GM21515 (cell line): Measurements from ENCODE around the gene PPP2R5D.
"Not testable (repeated sequence)": the region's sequence is repeated elsewhere in the genome, so short reads cannot be mapped to it uniquely, and the experiment has no call there.

ENCODE experiments used
- ATAC-seq: cut with Tn5 transposase; IDR thresholded peaks from one replicate; pipeline ENCODE4 v1.9.1; 2021; ENCODE audit not compliant: unreplicated experiment

The PPP2R5D gene

GRCh38 chr6:42988486-42989020, 4.2 kb downstream of the PPP2R5D start:
- no peak for ATAC-seq

DNA sequence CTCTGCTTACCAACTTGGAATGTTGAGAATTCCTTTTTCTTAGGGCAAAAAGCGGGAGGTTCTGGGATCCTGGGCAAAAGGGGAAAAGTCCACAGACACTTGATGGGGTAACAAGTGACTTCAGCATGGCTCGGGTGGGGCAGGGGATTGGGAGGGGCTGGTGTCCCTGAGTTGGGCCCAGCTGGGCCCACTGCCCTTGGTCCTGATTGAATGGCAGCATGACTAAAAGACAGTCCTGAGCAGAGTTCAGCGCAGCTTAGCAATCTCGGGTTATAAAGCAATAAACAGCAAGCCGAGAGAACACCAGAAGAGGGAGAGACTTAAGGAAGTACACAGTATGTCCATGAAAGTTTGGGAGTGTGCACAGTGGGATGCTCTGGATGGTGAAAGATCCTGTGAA, 5.6 kb downstream of the PPP2R5D start:
- no peak for ATAC-seq

- ATAC-seq = no peak
Observed at GRCh38 chr6:42993445-42993844, 9.1 kb downstream of the PPP2R5D start.

DNA sequence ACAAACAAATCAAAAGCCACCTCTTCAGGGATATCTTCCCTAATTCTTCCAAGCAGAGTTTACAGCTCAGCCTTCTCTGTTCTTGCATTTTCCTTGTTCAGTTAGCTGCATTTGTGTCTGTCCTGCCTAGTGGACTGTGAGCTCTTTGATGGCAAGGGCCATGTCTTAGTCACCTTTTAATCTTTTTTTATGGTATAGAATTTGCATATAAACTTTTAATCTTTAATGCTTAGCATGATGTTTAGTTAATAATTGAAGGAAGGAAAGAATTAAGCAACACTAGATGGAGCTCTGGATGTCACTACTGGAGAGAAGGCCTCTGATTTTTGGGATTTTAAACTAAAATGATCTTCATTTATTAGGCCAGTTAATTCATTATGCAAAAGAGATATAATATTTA, 12.1 kb downstream of the PPP2R5D start:
- ATAC-seq = no peak

- ATAC-seq = not testable (repeated sequence)
Observed at GRCh38 chr6:42998205-42998604, 13.8 kb downstream of the PPP2R5D start.

GRCh38 chr6:43001843-43002242, 17.5 kb downstream of the PPP2R5D start:
- ATAC-seq = no peak

GRCh38 chr6:43005844-43006243, 21.5 kb downstream of the PPP2R5D start:
- no peak for ATAC-seq

GRCh38 chr6:43006251-43006650, 21.9 kb downstream of the PPP2R5D start:
- no peak for ATAC-seq

DNA sequence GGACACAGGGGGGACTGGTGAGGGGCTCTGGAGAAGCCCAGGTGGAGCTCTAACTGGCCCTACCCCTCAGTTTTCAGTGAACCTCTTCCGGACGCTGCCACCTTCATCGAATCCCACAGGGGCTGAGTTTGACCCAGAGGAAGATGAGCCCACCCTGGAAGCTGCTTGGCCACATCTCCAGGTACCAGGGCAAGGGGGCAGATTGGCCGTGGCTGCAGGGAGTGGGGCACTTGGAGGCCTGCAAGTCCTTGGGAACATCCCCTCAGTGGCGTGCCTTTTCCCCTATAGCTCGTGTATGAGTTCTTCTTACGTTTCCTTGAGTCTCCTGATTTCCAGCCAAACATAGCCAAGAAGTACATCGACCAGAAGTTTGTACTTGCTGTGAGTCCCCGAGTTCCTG, 22.8 kb downstream of the PPP2R5D start:
- ATAC-seq = no peak

DNA sequence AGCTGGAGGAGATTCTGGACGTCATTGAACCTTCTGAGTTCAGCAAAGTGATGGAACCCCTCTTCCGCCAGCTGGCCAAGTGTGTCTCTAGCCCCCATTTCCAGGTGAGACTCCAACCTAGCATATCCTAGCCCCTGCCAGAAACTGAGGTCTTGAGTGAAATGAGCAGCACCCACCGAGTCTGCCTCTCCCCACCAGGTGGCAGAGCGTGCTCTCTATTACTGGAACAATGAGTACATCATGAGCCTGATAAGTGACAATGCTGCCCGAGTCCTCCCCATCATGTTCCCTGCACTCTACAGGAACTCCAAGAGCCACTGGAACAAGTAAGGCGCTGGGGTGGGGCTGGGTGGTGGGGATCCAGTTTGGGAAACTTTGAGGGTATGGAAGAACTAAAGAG, 24.8 kb downstream of the PPP2R5D start:
- ATAC-seq = no peak

GRCh38 chr6:43011207-43011606, 26.8 kb downstream of the PPP2R5D start:
- no peak for ATAC-seq

GRCh38 chr6:43012364-43012763, 28.0 kb downstream of the PPP2R5D start:
- ATAC-seq = no peak

DNA sequence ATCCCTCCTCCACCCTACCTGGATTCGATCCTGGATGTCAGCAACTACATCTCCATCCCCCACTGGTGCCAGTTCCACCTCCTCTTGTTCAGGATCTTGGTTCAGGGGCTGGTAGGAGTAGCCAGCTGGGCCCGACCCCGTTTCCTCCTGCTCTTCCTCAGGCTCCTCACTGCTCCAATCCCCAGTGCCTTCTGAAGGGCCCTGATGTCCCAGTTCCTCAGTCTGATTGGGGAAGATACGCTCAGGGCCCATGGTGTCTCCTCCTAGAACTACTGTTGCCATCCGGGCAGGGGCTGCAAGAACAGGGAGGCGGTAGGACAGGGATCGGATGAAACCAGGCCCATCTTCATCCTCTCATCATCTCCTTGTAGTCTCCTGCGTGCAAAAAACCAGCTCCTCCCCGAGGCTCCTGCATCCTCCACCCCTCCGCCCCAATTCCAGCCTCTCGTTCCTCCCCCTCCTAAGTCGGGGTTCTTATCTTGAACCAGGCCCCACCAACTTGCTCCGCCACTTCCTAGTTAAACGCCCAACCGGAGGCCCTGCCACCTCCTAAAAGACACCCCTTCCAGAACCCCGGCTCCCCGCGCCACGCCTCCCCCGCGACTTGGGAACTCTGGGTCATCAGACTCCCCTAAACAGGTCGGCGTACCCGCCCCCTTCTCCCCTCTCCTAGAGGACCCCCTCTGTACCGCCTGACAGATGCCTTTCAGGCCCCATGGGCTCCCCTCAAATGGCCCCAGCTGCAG, 28.9 kb downstream of the PPP2R5D start:
- ATAC-seq = peak; percentile 5

DNA sequence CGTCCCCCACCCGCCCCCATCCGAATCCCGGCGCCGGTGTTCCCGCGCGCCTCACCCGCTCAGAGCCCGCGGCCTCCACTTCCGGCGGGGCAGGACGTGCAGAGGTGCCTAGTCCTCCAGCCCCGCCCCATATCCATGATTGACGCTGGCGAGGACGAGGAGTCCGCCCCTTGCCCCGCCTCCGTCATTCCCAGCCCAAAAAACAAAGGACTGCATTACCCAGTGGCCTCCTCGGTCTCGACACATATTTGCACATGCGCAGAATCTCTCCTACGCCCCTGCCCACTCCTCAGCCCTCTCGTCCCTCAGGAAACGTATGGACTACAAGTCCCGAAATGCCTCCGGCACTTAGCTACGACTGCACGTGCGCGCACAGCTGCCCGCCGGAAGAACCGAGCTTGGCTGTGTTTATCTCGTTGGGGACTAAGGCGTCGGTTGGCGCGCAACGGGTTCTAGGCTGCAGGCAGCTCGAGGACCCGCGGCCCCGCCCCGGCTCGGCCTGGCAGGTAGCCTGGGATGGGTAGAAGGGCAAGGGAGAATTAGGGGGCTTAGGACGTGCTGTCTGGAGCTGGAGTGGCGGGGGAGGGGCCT, 29.6 kb downstream of the PPP2R5D start, which contains the start of the genes KLHDC3 and MEA1:
Gene KLHDC3, plus strand, starts transcription at position 407 of the 591 bp plus-strand sequence. CDS start 2,944 bp downstream, outside the sequence.
Gene MEA1, minus strand, starts transcription at position 104 of the 591 bp plus-strand sequence. CDS start 133 bp downstream, outside the sequence.
- peak; percentile 88 for ATAC-seq

GRCh38 chr6:43014434-43014909, 30.1 kb downstream of the PPP2R5D start:
- no peak for ATAC-seq

GRCh38 chr6:43016176-43016942, 32.0 kb downstream of the PPP2R5D start:
- no peak for ATAC-seq

DNA sequence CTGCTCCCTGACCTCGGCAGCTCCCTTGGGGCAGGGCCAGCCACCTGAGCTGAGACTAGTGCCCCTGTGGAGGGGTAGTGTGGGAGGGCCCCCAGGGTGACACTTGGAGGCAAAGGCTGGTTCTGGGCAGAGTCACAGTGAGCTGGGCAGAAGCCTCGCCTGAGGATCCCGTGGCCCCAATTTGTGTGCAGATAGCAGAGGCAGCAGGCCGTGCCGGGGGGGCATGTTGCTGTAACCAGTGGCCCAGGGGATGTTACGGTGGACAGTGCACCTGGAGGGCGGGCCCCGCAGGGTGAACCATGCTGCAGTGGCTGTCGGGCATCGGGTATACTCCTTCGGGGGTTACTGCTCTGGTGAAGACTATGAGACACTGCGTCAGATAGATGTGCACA, 32.6 kb downstream of the PPP2R5D start:
- ATAC-seq = no peak

DNA sequence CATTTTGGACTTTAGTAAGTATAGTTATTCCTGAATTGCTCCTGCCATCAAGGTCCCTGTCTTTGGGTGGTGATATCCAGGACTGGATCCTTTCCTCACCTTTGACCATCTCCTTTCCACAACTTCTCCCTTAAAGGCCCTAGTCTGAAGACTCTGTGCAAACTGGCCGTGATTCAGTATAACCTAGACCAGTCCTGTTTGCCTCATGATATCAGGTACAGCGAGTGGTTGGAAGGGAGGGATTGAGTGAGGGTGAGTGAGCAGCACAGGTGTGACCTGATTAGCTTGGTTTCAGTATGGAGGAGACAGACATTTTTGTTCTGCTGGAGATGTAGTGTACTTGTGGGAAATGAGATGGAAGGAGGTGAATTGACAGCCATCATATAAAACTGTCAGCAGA, 34.8 kb downstream of the PPP2R5D start:
- no peak for ATAC-seq

DNA sequence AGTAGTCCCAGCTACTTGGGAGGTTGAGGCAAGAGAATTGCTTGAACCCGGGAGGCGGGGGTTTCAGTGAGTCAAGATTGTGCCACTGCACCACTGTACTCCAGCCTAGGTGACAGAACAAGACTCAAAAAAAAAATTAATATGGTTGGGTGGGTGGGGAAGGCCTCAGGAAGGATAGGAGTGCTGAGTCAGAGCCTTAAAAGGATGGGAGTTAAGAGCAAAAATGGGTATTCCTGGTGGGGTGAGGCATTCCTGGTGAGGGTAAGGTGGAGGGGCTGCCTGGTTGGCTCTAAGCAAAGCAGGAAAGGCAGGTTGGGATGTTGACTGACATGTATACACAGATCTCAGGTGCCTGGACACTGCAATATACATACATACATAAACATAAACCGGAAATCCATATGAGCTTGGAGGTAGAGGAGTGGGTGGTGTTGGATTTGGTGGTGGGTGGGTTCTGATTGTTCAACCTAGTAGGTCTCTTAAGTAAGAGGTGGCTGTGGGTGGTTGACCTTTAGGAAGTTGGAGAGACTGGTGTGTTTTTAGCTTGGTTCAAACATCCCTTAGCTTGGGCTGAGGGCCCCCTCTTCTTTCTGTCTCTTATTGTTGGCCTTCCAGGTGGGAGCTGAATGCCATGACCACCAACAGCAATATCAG, 35.8 kb downstream of the PPP2R5D start:
- no peak for ATAC-seq

- ATAC-seq = no peak
Observed at GRCh38 chr6:43020847-43021246, 36.5 kb downstream of the PPP2R5D start.
